HepG2 (cell line): Measurements from ENCODE around the gene PEX11A. TPM values are rescaled to one million over a fixed set of nuclear protein-coding genes. Genes with fewer than 3 reads are reported as not detected.

Source experiments
- ADNP ChIP-seq: sonication (generic); formaldehyde crosslinking; IDR thresholded peaks from 2 replicates; pipeline ENCODE4 v1.4.0; 2020; ENCODE audit warnings: missing genetic modification reagents
- ARID4A ChIP-seq: sonication (generic); formaldehyde crosslinking; IDR thresholded peaks from 2 replicates; pipeline ENCODE4 v1.5.0; 2020; ENCODE audit warnings: mild to moderate bottlenecking, missing genetic modification reagents, borderline replicate concordance
- ATF3 ChIP-seq: sonication (generic); formaldehyde crosslinking; IDR thresholded peaks from 2 replicates; pipeline ENCODE4 v1.4.0; 2020; ENCODE audit warnings: missing genetic modification reagents
- DBP ChIP-seq: sonication (generic); formaldehyde crosslinking; IDR thresholded peaks from 2 replicates; pipeline ENCODE4 v1.4.0; 2020; ENCODE audit warnings: missing genetic modification reagents; ENCODE audit errors: not compliant biosample characterization
- IRX3 ChIP-seq: sonication (generic); formaldehyde crosslinking; IDR thresholded peaks from 2 replicates; pipeline ENCODE4 v1.8.1; 2023; ENCODE audit warnings: mild to moderate bottlenecking, low read depth, missing genetic modification reagents, borderline replicate concordance
- POGZ ChIP-seq: sonication (generic); formaldehyde crosslinking; IDR thresholded peaks from 2 replicates; pipeline ENCODE4 v1.4.0; 2020; ENCODE audit warnings: mild to moderate bottlenecking, missing genetic modification reagents
- RBAK ChIP-seq: sonication (generic); formaldehyde crosslinking; IDR thresholded peaks from 2 replicates; pipeline ENCODE4 v1.5.1; 2020; ENCODE audit warnings: mild to moderate bottlenecking, missing genetic modification reagents
- RFX1 ChIP-seq: fragments of 450-650 bp; IDR thresholded peaks from 2 replicates; pipeline ENCODE4 v1.6.1; 2017
- SMAD1 ChIP-seq: sonication (generic); formaldehyde crosslinking; IDR thresholded peaks from 2 replicates; pipeline ENCODE4 v1.4.0; 2020; ENCODE audit warnings: missing genetic modification reagents, low read depth, mild to moderate bottlenecking, borderline replicate concordance
- SNAPC2 ChIP-seq: sonication (generic); formaldehyde crosslinking; IDR thresholded peaks from 2 replicates; pipeline ENCODE4 v1.8.1; 2022; ENCODE audit warnings: mild to moderate bottlenecking, missing genetic modification reagents
- ZBTB7B ChIP-seq: sonication (generic); formaldehyde crosslinking; IDR thresholded peaks from 2 replicates; pipeline ENCODE4 v1.4.0; 2020; ENCODE audit warnings: missing genetic modification reagents
- ZNF138 ChIP-seq: sonication (generic); formaldehyde crosslinking; IDR thresholded peaks from 2 replicates; pipeline ENCODE4 v1.5.0; 2020; ENCODE audit warnings: mild to moderate bottlenecking, low read depth, missing genetic modification reagents
- ZNF18 ChIP-seq: sonication (generic); formaldehyde crosslinking; IDR thresholded peaks from 2 replicates; pipeline ENCODE4 v1.8.0; 2022; ENCODE audit warnings: mild to moderate bottlenecking, missing genetic modification reagents; ENCODE audit not compliant: insufficient replicate concordance
- ZNF564 ChIP-seq: sonication (generic); formaldehyde crosslinking; IDR thresholded peaks from 2 replicates; pipeline ENCODE4 v1.8.1; 2023; ENCODE audit warnings: mild to moderate bottlenecking, missing genetic modification reagents
- polyA plus RNA-seq, 8 experiments: library from polyadenylated mRNA; depleted of rRNA in 3 of 8; stranded (reverse) in 7 of 8; unstranded in 1 of 8; fragments of >200 nt; fragmentation: Illumina TruSeq in 4 of 8; extraction: Trizol in 4 of 8; gene quantifications; 2 replicates each; pipeline versions ENCODE4 v1.2.1 to v1.2.3, GENCODE V29; 2011 to 2016; ENCODE audit warnings: low read depth in 4 of 8, missing spikeins in 1 of 8, mixed read lengths in 1 of 8; ENCODE audit not compliant: insufficient read depth in 1 of 8
- total RNA-seq, 5 experiments: library from RNA; depleted of rRNA; stranded (reverse); fragments of >200 nt; fragmentation: Illumina TruSeq; extraction: Trizol; gene quantifications; 2 replicates each; pipeline ENCODE4 v1.2.3, GENCODE V29; 2016; ENCODE audit warnings: low read depth in 1 of 5
- TF ChIP-seq, protein P1 (sequence below): sonication (generic); formaldehyde crosslinking; IDR thresholded peaks from 2 replicates; pipeline ENCODE4 v1.4.0; 2020; ENCODE audit warnings: missing genetic modification reagents, borderline replicate concordance
- TF ChIP-seq, protein P2 (sequence below): sonication (generic); formaldehyde crosslinking; IDR thresholded peaks from 2 replicates; pipeline ENCODE4 v1.4.0; 2020; ENCODE audit warnings: low read depth, mild to moderate bottlenecking, missing genetic modification reagents

PEX11A gene
- total and polyA plus RNA-seq, 2 of the 13 experiments (the other 11 are each of a cell fraction or from before 2014, with no cell fraction given) = 9.9 to 15.1 TPM

DNA sequence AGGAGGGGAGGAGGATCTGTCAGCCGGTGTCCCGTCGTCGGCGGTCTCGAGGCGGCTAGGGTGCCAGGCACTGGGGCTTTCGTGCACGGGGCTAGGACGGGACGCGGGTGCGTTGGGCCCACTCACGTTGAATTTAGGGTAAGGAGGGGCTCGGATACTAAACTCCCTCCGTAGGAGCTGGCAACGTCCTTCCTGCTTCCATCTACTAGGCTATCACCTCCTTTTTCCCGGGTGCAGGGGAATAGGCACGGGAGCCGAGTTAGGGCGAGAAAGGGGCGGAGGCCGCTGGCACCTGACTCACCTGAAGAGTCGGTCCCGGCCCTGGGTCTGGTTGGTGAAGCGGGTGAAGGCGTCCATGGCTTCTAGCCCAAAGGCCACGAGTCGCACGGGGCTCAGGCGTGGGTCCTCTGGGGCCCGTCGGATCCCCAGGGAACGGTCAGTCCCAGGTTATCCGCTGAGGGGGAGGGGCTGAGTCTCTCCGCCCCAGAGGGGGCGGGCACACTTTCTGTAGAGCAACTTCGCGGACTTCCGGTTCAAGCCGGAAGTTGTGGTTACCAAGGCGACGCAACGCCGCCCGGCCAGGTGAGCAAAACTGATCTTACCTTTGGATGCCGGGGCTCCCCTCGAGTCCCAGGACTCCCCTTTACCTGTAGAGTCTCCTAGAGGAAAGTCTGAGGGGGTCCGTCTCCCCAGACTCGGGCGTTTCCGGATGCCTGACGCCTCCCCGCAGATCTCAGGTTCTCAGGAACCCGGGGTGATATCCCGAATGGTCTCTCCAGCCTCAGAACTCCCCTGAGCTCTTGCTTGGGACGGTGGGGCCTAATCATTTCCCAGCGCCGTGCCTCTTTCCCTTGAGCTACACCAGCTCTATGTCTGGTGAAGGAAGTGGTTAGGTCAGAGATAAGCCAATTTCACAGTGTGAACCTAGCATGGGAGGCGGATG lies at the start of gene PEX11A, which contains the start of gene WDR93 (continued):
- TF ChIP-seq ZNF18 (CRISPR knock-in tag) (no peak), SMAD1 (CRISPR knock-in tag) (no peak), RFX1 (peak; percentile 84), DBP (CRISPR knock-in tag) (no peak), SNAPC2 (CRISPR knock-in tag) (no peak), POGZ (CRISPR knock-in tag) (peak; percentile 32; the same call in 1 of the 2 replicates), ARID4A (CRISPR knock-in tag) (peak; percentile 92), ZBTB7B (0 out of 2 replicates have a peak, but pooled peaks have one; percentile 50), IRX3 (CRISPR knock-in tag) (no peak), RBAK (no peak), ZNF138 (0 out of 2 replicates have a peak, but pooled peaks have one; percentile 52), ZNF564 (CRISPR knock-in tag) (no peak), ATF3 (0 out of 2 replicates have a peak, but pooled peaks have one; percentile 15), ADNP (CRISPR knock-in tag) (no peak)
- TF ChIP-seq, protein P1, sequence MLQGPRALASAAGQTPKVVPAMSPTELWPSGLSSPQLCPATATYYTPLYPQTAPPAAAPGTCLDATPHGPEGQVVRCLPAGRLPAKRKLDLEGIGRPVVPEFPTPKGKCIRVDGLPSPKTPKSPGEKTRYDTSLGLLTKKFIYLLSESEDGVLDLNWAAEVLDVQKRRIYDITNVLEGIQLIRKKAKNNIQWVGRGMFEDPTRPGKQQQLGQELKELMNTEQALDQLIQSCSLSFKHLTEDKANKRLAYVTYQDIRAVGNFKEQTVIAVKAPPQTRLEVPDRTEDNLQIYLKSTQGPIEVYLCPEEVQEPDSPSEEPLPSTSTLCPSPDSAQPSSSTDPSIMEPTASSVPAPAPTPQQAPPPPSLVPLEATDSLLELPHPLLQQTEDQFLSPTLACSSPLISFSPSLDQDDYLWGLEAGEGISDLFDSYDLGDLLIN (CRISPR knock-in tag) = no peak
- TF ChIP-seq, protein P2, sequence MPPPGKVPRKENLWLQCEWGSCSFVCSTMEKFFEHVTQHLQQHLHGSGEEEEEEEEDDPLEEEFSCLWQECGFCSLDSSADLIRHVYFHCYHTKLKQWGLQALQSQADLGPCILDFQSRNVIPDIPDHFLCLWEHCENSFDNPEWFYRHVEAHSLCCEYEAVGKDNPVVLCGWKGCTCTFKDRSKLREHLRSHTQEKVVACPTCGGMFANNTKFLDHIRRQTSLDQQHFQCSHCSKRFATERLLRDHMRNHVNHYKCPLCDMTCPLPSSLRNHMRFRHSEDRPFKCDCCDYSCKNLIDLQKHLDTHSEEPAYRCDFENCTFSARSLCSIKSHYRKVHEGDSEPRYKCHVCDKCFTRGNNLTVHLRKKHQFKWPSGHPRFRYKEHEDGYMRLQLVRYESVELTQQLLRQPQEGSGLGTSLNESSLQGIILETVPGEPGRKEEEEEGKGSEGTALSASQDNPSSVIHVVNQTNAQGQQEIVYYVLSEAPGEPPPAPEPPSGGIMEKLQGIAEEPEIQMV = no peak
